Measurements from ENCODE around the gene RTEL1.
"Not testable (repeated sequence)": the region's sequence is repeated elsewhere in the genome, so short reads cannot be mapped to it uniquely, and the experiment has no call there.

The RTEL1 gene

GRCh38 chr20:63653041-63653973 is 4.8 kb upstream of the RTEL1 start, which contains the start of gene STMN3:
Gene STMN3, minus strand, starts transcription at chr20:63653424. Its CDS starts 79 bp downstream, at chr20:63653345.
- DNase-seq = peak; percentile 73

GRCh38 chr20:63653974-63654668 is 4.0 kb upstream of the RTEL1 start:
- DNase-seq = no peak

DNA sequence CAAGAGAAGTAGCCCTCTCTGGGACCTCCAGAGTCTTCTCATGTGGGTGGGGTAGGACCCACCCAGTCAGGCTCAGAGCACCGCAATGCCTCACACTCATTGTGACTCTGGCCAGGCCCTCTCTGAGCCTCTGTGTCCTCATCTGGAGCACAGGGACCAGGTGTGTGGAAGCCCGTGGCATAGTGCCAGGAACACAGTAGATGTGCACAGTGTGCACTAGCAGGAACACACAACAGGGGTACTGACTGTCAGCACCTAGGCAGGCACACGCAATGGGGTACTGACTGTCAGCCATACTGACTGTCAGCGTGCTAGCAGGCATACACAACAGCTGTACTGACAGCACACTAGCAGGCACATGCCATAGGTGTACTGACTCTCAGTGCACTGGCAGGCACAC is 2.9 kb upstream of the RTEL1 start:
- DNase-seq = no peak

DNA sequence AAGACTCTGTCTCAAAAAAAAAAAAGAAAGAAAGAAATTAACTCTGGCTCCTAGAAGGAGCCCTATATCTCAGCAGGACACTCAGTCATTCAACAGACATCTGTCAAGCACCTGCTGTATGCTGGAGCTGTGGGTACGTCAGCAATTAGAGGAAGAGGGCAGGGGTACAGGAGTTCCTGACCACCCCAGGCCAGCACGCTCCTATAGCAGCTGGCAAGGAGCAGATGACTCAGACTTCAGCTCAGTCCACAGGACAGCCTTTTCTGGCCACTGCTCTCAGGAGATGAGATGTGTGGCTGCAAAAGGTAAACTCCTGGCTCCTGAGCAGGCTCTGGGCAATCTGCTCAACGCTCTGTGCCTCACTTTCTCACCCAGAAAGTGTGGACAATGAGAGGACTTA is 1.7 kb upstream of the RTEL1 start:
- DNase-seq = no peak

DNA sequence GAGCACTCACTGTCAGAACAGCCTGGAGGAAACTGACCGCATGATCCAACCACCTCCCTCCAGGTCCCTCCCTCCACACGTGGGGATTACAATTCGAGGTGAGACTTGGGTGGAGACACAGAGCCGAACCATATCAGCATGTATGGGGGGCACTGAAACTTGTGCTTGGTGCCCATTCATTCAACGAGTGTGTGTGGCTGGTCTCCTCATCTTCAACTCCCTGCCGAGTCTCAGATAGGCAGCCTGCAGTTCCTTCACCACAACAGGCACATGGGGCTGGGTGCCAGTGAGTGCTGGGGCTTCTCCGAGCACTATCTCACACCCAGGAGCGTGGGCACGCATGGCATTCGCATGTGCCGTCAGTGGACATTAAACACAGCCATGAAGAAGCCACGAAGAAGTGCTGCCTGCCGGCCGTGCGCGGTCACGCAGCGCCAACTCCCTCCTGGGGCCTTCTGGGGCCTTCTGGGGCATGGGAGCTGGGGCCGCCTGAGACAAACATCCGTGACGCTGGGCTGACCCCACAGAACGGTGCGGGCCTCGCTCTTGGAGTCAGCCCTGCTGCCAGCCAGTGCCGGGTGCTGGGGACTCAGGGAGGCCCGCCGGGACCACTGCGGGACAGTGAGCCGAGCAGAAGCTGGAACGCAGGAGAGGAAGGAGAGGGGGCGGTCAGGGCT is 714 bp upstream of the RTEL1 start:
- DNase-seq = no peak

DNA sequence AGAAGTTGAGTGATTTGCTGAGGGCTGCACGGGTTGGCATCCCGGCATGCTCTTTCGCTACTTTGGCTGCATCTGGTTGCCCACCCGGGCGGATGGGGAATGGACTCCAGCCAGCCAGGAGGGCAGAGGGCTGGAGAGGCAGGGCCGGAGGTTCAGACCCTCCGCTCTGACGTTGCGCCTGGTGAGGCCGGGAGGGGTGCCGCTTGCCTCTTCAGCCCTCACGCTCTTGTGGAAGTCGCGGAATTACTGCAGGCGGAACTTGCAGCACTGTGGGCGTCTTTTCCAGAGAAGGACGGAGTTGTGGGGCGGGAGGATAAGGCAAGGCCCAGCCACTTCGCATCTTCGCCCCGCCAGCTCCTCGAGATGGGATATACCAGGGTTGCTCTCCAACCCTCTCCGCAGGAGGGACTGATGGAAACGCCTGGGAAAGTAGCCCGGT is 656 bp downstream of the RTEL1 start:
- DNase-seq = no peak

GRCh38 chr20:63659370-63659769 is 1.3 kb downstream of the RTEL1 start:
- DNase-seq = no peak

- not testable (repeated sequence) for DNase-seq
These were observed 2.1 kb downstream of the RTEL1 start for GRCh38 chr20:63660174-63660573.

DNA sequence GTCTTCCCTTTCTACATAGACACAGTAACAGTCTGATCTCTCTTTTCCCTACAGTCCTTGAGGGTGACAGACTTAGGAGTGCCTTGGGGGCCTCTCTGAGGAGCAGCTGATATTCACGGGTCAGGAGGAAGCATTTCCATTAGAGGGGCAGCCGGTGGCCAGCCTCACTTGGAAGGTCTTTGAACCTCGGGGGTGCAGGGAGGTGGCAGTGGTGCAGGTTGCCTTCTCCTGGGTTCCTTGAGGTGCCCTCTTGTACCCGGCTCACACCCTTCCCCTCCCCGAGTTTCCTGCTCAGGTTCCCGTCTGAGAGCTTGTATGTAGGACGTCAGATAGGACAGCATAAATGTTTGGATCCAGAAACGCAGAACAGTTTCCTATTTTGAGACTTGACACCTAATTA is 2.5 kb downstream of the RTEL1 start:
- no peak for DNase-seq

GRCh38 chr20:63661108-63661507 is 3.0 kb downstream of the RTEL1 start:
- no peak for DNase-seq

GRCh38 chr20:63661959-63662812 is 4.1 kb downstream of the RTEL1 start:
- no peak for DNase-seq

GRCh38 chr20:63662813-63663189 is 4.7 kb downstream of the RTEL1 start:
- DNase-seq = no peak

DNA sequence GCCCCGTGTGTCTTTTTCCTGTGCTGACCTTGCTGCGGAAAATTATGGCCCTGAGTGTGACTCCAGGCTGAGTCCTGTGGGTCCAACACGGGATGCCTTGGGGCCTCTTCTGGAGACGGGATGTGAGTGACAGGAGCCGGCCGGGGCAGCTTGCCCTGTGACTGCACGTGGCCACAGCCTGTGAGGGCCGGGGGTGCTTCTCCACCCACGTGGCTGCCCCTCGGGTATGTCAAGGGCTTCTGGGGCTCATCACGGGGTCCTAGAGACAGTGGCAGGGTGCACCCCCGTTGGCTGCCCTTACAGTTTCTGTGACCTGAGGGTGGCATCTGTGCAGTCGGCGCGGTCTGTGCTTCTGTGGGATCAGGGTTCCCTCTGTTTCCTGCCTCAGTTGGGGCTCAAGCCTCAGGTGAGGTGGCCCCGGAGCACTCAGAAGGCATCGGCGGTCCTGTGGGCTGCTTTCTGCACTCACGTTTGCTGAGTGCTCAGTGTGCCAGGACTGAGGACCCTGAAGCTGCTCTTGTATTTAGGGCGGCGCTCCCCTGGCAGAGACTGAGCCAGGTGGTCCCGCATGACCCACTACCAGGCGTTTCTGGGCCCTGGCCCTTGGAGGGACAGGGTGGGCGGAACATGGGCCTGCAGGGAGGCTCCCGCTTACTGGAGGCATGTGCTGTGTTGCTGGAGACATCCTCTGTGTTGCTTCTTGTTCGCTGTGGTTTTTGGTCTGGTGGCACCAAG is 5.4 kb downstream of the RTEL1 start:
- DNase-seq = no peak

GRCh38 chr20:63664143-63664851 is 6.2 kb downstream of the RTEL1 start:
- DNase-seq = no peak

GRCh38 chr20:63664861-63665594 is 6.9 kb downstream of the RTEL1 start:
- DNase-seq = no peak

GRCh38 chr20:63665708-63666107 is 7.6 kb downstream of the RTEL1 start:
- DNase-seq = no peak

DNA sequence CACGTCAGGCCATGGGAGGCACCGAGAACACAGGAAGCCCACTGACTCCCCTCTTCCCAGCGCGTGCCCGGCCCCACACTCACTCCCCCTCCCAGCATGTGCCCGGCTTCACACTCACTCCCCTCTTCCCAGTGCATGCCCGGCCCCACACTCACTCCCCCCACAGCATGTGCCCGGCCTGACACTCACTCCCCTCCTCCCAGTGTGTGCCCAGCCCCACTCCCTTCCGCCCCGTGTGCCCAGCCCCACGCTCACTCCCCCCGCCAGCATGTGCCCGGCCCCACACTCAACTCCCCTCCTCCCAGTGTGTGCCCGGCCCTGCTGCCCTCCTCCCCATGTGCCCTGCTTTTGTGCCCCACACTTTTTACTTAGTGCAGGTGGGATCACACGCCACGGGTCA is 9.7 kb downstream of the RTEL1 start:
- no peak for DNase-seq

GRCh38 chr20:63668351-63668750 is 10.2 kb downstream of the RTEL1 start:
- DNase-seq = no peak

DNA sequence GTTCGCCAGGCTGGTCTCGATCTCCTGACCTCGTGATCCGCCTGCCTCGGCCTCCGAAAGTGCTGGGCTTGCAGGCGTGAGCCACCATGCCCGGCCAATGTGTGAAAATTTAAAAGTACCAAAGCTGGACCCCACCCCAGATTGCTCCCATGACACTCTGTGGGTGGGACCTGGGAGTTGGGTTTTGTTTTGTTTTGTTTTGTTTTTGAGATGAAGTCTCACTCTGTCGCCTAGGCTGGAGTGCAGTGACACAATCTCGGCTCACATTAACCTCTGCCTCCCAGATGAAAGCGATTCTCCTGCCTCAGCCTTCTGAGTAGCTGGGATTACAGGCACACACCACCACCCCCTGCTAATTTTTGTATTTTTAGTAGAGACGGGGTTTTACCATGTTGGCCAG is 13.6 kb downstream of the RTEL1 start:
- not testable (repeated sequence) for DNase-seq

GRCh38 chr20:63672666-63673065 is 14.6 kb downstream of the RTEL1 start:
- no peak for DNase-seq
